BE2C (cell line): Measurements from ENCODE around the gene MICU1.

Experiments used
- DNase-seq: peaks from one replicate; pipeline ENCODE4 v3.0.0-alpha.2; 2020
- H3K27me3 ChIP-seq: fragments of 250-450 bp; sonication (Bioruptor Pico); 2 replicates; pipeline ENCODE4 v1.5.1; 2020; ENCODE audit warnings: mild to moderate bottlenecking
- H3K36me3 ChIP-seq: fragments of 250-450 bp; sonication (Bioruptor Pico); 2 replicates; pipeline ENCODE4 v1.5.1; 2020; ENCODE audit warnings: mild to moderate bottlenecking
- H3K4me1 ChIP-seq: fragments of 250-450 bp; sonication (Bioruptor Pico); 2 replicates; pipeline ENCODE4 v1.5.1; 2020
- H3K4me3 ChIP-seq: 2 replicates; pipeline ENCODE4 v1.5.1; 2011; ENCODE audit warnings: low read depth, low read length
- H3K9me3 ChIP-seq: fragments of 250-450 bp; sonication (Bioruptor Pico); 2 replicates; pipeline ENCODE4 v1.5.1; 2020
- TF ChIP-seq, protein P1 (sequence below): IDR thresholded peaks from 2 replicates; pipeline ENCODE4 v1.5.1; 2012; ENCODE audit warnings: mild to moderate bottlenecking, low read depth, low read length

The MICU1 gene

GRCh38 chr10:72319416-72320254 lies 306.2 kb downstream of the MICU1 start:
- DNase-seq = peak; percentile 91
- TF ChIP-seq, protein P1, sequence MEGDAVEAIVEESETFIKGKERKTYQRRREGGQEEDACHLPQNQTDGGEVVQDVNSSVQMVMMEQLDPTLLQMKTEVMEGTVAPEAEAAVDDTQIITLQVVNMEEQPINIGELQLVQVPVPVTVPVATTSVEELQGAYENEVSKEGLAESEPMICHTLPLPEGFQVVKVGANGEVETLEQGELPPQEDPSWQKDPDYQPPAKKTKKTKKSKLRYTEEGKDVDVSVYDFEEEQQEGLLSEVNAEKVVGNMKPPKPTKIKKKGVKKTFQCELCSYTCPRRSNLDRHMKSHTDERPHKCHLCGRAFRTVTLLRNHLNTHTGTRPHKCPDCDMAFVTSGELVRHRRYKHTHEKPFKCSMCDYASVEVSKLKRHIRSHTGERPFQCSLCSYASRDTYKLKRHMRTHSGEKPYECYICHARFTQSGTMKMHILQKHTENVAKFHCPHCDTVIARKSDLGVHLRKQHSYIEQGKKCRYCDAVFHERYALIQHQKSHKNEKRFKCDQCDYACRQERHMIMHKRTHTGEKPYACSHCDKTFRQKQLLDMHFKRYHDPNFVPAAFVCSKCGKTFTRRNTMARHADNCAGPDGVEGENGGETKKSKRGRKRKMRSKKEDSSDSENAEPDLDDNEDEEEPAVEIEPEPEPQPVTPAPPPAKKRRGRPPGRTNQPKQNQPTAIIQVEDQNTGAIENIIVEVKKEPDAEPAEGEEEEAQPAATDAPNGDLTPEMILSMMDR = no peak
- no peaks in the 10 kb centered on the region for H3K9me3 ChIP-seq
- H3K36me3 ChIP-seq = no peaks in the 10 kb centered on the region
- H3K4me3 ChIP-seq = peak overlapping the region; percentile 34
- peaks cover 40% of the 10 kb centered on the region for H3K4me1 ChIP-seq
- H3K27me3 ChIP-seq = no peaks in the 10 kb centered on the region

- H3K36me3 ChIP-seq = no peaks in the 10 kb centered on the region
- TF ChIP-seq, protein P1 = no peak
- peaks cover 40% of the 10 kb centered on the region for H3K4me1 ChIP-seq
- H3K4me3 ChIP-seq = peak overlapping the region; percentile 19; the same call in 1 of the 2 replicates
- no peaks in the 10 kb centered on the region for H3K27me3 ChIP-seq
- DNase-seq = no peak
- H3K9me3 ChIP-seq = no peaks in the 10 kb centered on the region
Observed at GRCh38 chr10:72318418-72319262, 307.2 kb downstream of the MICU1 start.
